ENCODE measurements around the gene FOXN1.

DNA sequence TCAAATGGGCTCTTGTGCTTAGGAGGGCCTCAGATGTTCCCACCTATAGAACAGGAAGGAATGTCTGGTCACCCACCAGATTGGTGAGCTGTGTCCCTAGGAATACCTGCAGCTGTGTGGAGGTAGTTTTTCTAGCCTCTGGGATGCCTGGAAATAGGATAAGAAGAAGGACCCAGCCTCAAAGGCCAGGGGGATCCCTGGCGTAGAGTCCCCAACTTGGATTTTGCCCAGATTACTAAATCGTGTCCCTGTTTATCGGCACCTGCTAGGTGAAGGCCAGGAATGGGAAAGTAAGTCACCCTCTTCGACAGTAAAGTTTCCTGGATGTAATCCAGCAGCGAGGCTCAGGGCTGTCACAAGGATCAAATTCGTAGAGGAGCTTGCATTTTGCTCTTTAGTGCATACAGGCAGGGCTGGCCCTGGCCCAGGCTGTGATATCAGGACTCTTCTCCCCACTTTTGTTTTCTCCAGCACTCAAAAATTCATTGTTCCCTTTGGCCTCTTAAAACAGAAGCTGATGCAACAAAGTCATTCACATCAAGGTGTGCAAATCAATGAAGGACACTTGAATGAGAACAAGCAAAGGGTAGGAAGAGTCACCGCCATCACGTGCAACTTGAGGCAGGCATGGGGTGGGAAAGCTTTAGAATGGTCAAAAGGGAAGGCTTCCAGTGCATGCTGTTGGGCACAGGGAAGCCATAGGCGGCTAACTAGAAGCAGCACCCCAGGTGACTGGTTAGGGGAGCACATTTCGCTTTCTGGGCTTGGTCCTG lies 25.2 kb upstream of the FOXN1 start:
- no peak for TF ChIP-seq ZBTB33 (IDR thresholded peaks at IDR 0.05; ENCODE audit: borderline replicate concordance, low read depth)
- TF ChIP-seq RFX5 (IDR thresholded peaks at IDR 0.05; ENCODE audit: low read length) = no peak
- TF ChIP-seq, protein P1, sequence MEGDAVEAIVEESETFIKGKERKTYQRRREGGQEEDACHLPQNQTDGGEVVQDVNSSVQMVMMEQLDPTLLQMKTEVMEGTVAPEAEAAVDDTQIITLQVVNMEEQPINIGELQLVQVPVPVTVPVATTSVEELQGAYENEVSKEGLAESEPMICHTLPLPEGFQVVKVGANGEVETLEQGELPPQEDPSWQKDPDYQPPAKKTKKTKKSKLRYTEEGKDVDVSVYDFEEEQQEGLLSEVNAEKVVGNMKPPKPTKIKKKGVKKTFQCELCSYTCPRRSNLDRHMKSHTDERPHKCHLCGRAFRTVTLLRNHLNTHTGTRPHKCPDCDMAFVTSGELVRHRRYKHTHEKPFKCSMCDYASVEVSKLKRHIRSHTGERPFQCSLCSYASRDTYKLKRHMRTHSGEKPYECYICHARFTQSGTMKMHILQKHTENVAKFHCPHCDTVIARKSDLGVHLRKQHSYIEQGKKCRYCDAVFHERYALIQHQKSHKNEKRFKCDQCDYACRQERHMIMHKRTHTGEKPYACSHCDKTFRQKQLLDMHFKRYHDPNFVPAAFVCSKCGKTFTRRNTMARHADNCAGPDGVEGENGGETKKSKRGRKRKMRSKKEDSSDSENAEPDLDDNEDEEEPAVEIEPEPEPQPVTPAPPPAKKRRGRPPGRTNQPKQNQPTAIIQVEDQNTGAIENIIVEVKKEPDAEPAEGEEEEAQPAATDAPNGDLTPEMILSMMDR (IDR thresholded peaks at IDR 0.05) = no peak
- TF ChIP-seq FOSL2 (IDR thresholded peaks at IDR 0.05; ENCODE audit: borderline replicate concordance, low read depth) = no peak
- no peak for TF ChIP-seq EP300 (IDR thresholded peaks at IDR 0.05; ENCODE audit: borderline replicate concordance in 1 of 2, low read depth in 1 of 2, low read length in 1 of 2)
- TF ChIP-seq FOXM1 (IDR thresholded peaks at IDR 0.05; ENCODE audit: low read depth) = no peak
- TF ChIP-seq RAD21 (IDR thresholded peaks at IDR 0.05; ENCODE audit: low read length) = no peak
- no peak for TF ChIP-seq TCF12 (IDR thresholded peaks at IDR 0.05)
